Sigmoid colon (tissue), 3 donors: ENCODE data around the gene PLEKHG3.

Experiments used
- CTCF ChIP-seq, 4 experiments: fragments of 450-650 bp in 3 of 4; fragments of 200-600 bp in 1 of 4; IDR thresholded peaks; one replicate each; pipeline ENCODE4 v1.5.1; 2016 to 2019; ENCODE audit warnings: antibody characterized with exemption in 4 of 4, mild to moderate bottlenecking in 3 of 4, moderate library complexity in 2 of 4
- POLR2A ChIP-seq, 2 donors: fragments of 450-650 bp; IDR thresholded peaks; one replicate each; pipeline ENCODE4 v1.6.1; 2016; ENCODE audit warnings: antibody characterized with exemption in 2 of 2, mild to moderate bottlenecking in 2 of 2, moderate library complexity in 2 of 2

- TF ChIP-seq POLR2A (IDR thresholded peaks at IDR 0.05), result no peak
- TF ChIP-seq CTCF (IDR thresholded peaks at IDR 0.05), result no peak
Observed at GRCh38 chr14:64782196-64782595, 78.0 kb downstream of the PLEKHG3 start.
